KBM-7 (cell line): ENCODE data around the gene G6PC1.
"Not testable (repeated sequence)": the region's sequence is repeated elsewhere in the genome, so short reads cannot be mapped to it uniquely, and the experiment has no call there.

Experiments used
- DNase-seq: peaks from one replicate; pipeline ENCODE4 v3.0.0-alpha.2; 2015
- in situ Hi-C: fragments of 300-500 bp; cut with MboI; formaldehyde crosslinking; loops from 2 replicates; pipeline ENCODE4 v1.14.3; 2020; ENCODE audit warnings: low sequenced_read_pairs, low pct_unique_long_range_greater_than_20kb, mixed read lengths

Gene G6PC1

GRCh38 chr17:42894283-42895184, 6.1 kb upstream of the G6PC1 start:
- in situ Hi-C loops = no loop called here
- no peak for DNase-seq

GRCh38 chr17:42895185-42895555, 5.4 kb upstream of the G6PC1 start:
- DNase-seq = no peak
- in situ Hi-C loops = no loop called here

- DNase-seq = no peak
- in situ Hi-C loops = no loop called here
Measured at GRCh38 chr17:42898147-42898811, 2.3 kb upstream of the G6PC1 start.

- DNase-seq, in situ Hi-C loops: not testable (repeated sequence)
Measured at GRCh38 chr17:42899981-42900380, 618 bp upstream of the G6PC1 start.

- in situ Hi-C loops = no loop called here
- no peak for DNase-seq
Measured at GRCh38 chr17:42901535-42902229, 1.1 kb downstream of the G6PC1 start.

GRCh38 chr17:42904110-42904469, 3.5 kb downstream of the G6PC1 start:
- DNase-seq = no peak
- in situ Hi-C loops = no loop called here

GRCh38 chr17:42906772-42907446, 6.3 kb downstream of the G6PC1 start:
- peak; percentile 37 for DNase-seq
- in situ Hi-C loops = no loop called here

- DNase-seq = no peak
- in situ Hi-C loops = no loop called here
Measured at GRCh38 chr17:42908872-42909700, 8.5 kb downstream of the G6PC1 start.

- in situ Hi-C loops = no loop called here
- DNase-seq = no peak
Measured at GRCh38 chr17:42913522-42913921, 12.9 kb downstream of the G6PC1 start.

- no peak for DNase-seq
- in situ Hi-C loops = no loop called here
Measured at GRCh38 chr17:42913981-42914617, 13.5 kb downstream of the G6PC1 start.

- in situ Hi-C loops, DNase-seq: not testable (repeated sequence)
Measured at GRCh38 chr17:42915288-42915687, 14.7 kb downstream of the G6PC1 start.

GRCh38 chr17:42916388-42917235, 16.0 kb downstream of the G6PC1 start:
- in situ Hi-C loops, DNase-seq: not testable (repeated sequence)

GRCh38 chr17:42917236-42917603, 16.6 kb downstream of the G6PC1 start:
- DNase-seq = no peak
- in situ Hi-C loops = no loop called here

- no peak for DNase-seq
Measured at GRCh38 chr17:42918902-42919521, 18.4 kb downstream of the G6PC1 start.

GRCh38 chr17:42919522-42920077, 19.0 kb downstream of the G6PC1 start:
- DNase-seq, in situ Hi-C loops: not testable (repeated sequence)

More at GRCh38 chr17:42918902-42919521, 18.4 kb downstream of the G6PC1 start:
- in situ Hi-C loops = no loop called here

- DNase-seq = no peak
- in situ Hi-C loops = no loop called here
Measured at GRCh38 chr17:42920106-42920900, 19.7 kb downstream of the G6PC1 start.
